ENCODE measurements around the gene PASD1.

PASD1 gene

GRCh38 chrX:151699746-151700145, 136.3 kb downstream of the PASD1 start:
- H3K27ac ChIP-seq = no peak overlapping the region
- no peak for TF ChIP-seq CTCF (conservative IDR thresholded peaks at IDR 0.05)

GRCh38 chrX:151700581-151700980, 137.1 kb downstream of the PASD1 start:
- H3K27ac ChIP-seq = no peak overlapping the region
- TF ChIP-seq CTCF (conservative IDR thresholded peaks at IDR 0.05) = no peak

GRCh38 chrX:151701071-151701470, 137.6 kb downstream of the PASD1 start:
- no peak for TF ChIP-seq CTCF (conservative IDR thresholded peaks at IDR 0.05)
- no peak overlapping the region for H3K27ac ChIP-seq

GRCh38 chrX:151701531-151701930, 138.1 kb downstream of the PASD1 start:
- no peak for TF ChIP-seq CTCF (conservative IDR thresholded peaks at IDR 0.05)

DNA sequence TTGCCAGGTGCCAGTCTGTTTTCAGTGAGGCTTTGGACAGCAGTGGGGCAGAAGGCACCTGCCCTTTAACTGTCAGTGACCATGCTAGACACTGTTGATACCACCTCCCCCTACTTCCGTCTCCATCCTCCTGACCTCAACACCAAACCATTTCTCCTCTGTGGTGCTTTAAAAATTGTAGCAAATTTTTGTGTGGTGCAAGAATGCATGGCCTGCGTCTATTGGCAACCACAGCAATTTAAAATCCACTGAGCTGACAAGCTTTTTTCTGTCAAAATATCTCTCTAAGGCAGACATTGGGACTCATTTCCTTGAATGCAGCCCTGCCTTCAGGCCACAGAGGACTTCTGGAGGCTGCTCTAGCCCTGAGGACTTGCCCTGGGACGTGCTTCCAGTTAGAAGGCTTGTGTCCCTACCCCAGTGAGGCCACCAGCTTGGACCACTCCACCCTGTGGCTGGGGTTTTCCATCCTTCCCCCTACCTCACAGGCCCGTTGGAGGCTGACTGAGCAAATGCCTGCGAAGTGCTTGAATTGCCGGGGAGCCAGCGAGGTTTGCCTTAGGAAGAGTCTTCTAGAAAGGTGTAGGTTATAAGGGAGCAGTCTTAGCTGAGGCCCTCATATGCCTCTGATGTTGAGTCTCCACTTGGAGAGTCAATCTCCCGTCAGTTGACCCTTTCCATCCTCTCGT, 138.7 kb downstream of the PASD1 start:
- no peak for TF ChIP-seq CTCF (conservative IDR thresholded peaks at IDR 0.05)
- H3K27ac ChIP-seq = no peak overlapping the region

More at GRCh38 chrX:151701531-151701930, 138.1 kb downstream of the PASD1 start:
- no peak overlapping the region for H3K27ac ChIP-seq

DNA sequence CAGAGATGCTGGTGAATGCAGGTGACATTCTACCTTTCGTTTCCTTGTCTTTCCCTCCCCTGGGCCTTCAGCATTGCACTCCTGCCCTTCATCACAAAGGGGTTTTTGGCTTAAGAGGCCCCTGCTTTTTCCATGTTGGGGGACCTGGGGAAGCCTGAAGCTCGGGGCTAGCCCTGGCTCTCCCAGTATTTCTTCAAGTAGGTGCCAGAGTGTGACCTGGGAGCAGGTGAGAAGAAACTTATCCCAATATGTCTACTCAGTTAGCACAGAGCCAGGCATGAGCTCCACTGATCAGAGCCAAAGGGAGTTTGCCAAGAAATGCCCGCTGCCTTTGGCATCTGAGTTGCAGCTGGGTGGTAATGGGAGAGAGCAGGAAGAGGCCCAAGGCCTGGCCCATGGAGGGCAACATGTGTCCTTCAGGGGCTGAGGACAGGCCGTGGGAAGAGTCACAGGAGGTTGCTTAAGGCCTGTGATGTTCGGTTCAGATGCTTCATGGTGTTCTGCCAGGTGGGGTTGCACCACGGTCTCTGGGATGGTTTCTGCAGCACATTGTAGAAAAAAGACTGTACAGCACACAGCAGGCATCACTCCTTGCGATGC, 139.4 kb downstream of the PASD1 start:
- TF ChIP-seq CTCF (conservative IDR thresholded peaks at IDR 0.05) = no peak
- no peak overlapping the region for H3K27ac ChIP-seq

DNA sequence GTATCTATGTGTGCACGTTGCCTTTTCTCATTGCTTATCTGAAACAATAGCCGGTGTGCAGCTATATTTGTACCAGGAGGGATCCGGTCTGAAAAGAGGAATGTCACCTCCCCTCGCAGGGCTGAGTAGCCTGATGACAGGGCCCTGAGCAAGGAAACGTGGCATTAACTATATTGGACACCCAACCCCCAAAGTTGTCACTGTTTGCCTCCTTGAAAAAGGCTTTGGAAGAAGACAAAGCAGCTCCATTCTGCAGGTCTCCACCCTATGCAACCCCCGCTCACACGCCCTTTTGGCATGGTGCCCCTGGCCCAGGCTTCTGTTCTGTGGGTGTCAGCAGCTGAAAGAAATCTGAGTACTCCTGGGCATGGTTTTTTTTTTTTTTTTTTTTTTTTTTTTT, 140.0 kb downstream of the PASD1 start:
- no peak for TF ChIP-seq CTCF (conservative IDR thresholded peaks at IDR 0.05)
- no peak overlapping the region for H3K27ac ChIP-seq
